Measurements from ENCODE around the gene PCDH9.

The PCDH9 gene

DNA sequence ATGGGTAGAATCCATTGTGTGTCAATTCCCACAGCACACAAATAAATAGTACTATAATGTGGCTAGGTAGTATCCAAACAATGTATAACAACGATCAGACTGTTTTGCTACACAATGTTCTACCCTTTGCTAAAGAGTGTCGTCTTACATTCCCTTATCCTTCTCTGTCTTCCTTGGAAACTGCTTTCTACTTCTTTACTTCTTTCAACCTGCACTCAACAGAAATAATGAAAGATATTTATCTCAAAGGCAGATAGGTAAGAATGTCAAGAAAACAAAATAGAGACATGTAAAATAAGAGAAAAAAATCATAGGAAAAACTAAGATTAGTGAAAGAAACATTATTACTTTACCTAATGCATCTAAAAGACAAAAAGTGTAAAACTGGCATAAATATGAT, 814.7 kb downstream of the PCDH9 start:
- no peak for DNase-seq

GRCh38 chr13:66414066-66414800, 815.9 kb downstream of the PCDH9 start:
- no peak for DNase-seq

- DNase-seq: no peak
Observed at GRCh38 chr13:66410314-66410713, 819.8 kb downstream of the PCDH9 start.

GRCh38 chr13:66409542-66409941, 820.6 kb downstream of the PCDH9 start:
- no peak for DNase-seq

DNA sequence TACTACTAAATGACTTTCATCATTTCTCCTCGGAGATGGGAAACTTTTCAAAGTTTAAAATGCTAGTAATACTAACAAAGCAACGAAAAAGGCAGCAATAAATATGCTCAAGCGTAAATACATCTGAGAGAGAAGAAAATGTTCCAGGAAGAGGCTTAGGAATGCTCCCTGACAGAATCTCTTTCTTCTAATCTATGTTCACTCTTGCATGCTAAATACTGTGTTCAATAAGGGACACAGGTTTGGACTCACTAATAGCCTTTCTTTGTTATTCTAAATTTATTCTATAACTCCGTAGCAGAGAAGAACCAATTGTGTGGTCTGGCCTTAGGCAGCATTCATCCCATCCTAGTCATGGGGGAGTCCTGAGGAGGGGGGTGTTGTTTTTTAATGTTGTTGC, 823.0 kb downstream of the PCDH9 start:
- no peak for DNase-seq

DNA sequence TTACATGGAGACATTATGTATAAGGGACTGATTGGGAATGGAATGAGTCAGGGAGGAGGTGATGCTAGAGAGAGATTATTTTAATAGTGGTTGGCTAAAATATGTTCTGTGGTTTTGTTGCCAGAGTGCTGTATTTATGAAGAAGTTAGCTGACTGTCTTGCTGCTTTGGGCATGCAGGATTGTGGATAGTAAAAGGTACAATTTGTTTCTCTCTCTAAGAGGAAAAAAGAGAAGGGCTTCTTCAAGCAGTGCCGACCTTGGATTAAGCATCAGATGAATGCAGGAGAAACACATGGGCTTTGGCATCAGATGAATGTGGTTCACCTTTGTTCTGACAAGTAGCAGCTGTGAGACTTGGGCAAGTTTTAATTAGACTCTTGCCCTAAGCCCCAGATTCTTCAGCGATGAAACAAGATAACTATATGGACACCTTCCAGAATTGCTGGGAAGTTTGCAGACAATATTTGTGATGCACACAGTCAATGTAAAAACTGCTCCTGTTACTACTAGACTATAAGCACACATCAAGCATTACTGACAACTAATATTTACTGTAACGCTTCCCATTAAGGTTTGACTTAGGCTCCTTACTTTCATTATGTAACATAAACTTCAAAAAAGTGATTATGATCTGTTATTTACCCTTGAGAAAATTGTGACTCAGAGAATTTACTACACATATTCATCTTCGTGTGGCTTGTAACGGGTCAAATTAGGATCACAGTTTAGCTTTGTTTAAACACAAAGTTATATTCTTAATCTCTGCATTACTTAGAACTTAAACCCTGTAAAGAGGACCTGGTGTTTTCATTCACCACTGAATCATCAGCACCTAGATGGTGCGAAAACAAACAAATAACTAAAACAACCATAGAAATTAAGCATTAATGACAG, 824.0 kb downstream of the PCDH9 start:
- DNase-seq: no peak

GRCh38 chr13:66402546-66402945, 827.6 kb downstream of the PCDH9 start:
- no peak for DNase-seq

DNA sequence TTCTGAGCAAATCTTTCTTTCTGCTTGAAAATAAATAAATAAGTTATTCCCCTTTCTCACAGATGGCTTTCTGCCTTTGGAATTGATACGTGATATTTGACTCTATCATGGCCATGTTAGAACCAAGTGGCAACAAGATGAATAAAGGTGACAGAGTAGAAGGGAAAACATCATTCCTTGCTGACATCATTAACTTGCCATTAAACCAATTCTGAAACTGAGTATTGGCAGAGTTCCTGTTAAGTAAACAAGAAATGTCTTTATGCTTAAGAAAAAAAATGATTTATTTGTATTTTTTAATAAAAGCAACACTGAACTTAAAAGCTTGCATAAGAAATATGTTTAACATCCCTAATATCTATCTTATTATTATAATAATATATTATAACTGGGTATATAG, 828.1 kb downstream of the PCDH9 start:
- no peak for DNase-seq

DNA sequence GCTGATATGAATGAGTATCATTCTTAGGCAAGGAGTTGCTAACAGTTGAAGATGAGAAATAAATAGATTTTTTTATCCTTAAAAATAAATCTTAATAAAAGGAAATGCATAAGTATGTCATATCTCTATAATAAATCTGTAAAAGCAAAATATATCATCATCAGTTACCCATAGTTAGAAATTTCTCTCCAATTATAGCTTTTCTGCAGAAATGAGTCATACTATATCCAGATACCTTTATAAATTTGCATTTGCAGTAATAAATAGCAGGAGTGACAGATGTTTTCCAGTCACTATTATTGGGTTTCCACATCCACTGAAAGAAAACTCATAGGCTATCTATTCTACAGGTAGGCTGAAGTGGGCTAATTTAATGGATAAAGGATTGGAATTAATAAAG, 829.8 kb downstream of the PCDH9 start:
- no peak for DNase-seq

DNA sequence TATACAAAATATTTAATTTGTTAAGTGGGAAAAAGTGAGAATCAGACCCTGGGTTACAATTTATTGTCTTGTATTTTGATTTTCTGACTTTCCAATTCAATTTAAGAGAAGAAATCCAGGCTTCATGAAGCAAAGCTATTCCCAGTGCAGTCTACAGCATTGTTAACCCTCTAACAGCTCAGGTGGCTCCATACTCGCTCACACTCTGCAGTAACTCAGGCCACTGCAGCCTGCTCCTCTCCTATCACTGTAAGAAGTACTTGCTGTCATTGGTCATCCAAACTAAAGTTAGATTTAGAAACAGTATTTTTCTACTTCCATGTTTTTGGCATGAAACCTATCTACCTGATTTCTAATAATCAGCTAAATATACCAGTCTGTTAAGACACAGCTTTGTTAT, 830.3 kb downstream of the PCDH9 start:
- DNase-seq: no peak

DNA sequence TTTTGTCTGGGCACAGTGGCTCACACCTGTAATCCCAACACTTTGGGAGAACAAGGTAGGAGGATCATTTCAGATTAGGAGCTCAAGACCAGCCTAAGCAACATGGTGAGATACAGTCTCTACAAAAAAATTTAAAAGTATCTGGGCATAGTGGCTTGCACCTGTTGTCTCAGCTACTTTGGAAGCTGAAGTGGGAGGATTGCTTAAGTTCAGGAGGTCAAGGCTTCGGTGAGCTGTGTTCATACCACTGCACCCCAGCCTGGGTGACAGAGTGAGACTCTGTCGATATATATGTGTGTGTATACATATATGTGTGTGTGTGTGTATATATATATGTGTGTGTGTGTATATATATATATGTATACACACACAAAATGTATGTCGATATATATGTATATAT, 833.0 kb downstream of the PCDH9 start:
- no peak for DNase-seq

DNA sequence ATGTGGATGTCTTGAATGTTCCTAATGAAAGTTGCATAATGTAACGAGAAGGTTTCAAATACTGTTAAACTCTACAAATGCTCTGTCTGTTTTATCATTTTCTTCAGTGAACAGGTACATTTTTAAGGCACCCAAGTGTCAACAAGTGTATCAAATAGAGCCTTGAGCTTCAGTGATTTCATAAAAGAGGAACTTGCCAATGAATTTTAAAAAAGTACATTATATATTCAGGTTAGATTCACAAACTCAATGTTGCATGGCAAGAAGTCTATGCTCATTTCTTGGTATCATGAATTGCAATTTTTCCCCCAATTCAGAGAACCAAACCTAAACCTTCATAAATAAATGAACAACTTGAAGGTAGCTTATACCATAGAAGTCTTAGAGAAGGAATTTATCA, 838.8 kb downstream of the PCDH9 start:
- DNase-seq: no peak

GRCh38 chr13:66378894-66379293, 851.2 kb downstream of the PCDH9 start:
- DNase-seq: no peak

GRCh38 chr13:66377569-66377968, 852.6 kb downstream of the PCDH9 start:
- no peak for DNase-seq

GRCh38 chr13:66375756-66376155, 854.4 kb downstream of the PCDH9 start:
- no peak for DNase-seq

DNA sequence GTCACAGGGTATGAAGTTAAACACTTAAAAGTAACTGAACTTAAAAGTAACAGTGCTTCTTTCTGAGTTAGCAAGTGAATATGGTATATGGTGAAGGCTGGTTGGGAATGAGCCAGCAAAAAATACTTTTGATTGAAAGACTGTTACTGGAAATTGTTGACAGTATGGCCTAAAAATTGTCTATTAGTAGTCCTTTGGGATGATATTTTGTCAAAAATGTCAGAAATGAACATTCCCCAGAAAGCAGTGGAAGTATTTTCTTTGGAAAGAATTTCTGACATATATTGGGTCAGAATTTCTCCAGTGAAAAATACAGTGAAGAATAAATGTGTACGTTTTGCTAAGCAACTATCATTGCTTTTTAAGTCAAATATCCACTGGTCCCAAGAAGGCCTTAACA, 860.5 kb downstream of the PCDH9 start:
- no peak for DNase-seq

DNA sequence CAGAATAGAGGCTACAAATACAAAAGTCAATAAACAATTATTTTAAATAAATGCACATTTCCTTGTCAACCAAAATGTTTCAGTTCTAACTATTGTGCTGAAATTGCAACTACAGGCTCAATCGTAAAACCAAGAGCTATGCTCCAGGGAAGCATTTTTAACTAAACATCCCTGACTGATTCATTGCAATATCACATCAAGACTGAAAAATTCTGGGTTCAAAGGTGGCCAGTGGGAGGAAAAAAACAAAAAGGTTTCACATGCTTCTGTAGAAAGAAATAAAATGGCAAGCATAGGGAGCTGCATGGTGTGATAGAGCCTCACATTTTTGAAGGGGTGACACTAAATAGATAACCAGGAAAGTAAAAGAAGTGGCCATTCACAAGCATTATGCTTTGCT, 862.8 kb downstream of the PCDH9 start:
- no peak for DNase-seq

DNA sequence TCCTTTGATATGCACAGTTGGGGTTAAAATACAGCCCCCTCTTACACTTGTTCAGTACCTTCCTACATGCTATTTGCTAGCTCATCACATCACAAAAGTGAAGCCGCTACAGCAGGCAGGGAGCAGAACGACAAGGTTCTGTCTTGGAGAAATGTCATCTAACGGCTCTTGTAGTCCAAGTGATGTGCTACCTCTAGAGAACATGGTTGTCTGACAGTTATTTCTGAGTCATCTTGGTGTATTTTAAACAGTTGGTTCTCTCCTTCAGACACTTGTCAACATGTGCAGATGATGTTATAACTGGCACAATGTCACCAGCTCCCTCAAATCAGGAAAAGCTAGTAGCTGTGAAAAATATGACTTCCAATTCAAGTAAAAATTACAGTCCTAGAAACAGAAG, 865.0 kb downstream of the PCDH9 start:
- no peak for DNase-seq

- no peak for DNase-seq
Observed at GRCh38 chr13:66364346-66364745, 865.8 kb downstream of the PCDH9 start.

GRCh38 chr13:66362485-66362884, 867.7 kb downstream of the PCDH9 start:
- no peak for DNase-seq

- no peak for DNase-seq
Observed at GRCh38 chr13:66359910-66360552, 870.1 kb downstream of the PCDH9 start.

DNA sequence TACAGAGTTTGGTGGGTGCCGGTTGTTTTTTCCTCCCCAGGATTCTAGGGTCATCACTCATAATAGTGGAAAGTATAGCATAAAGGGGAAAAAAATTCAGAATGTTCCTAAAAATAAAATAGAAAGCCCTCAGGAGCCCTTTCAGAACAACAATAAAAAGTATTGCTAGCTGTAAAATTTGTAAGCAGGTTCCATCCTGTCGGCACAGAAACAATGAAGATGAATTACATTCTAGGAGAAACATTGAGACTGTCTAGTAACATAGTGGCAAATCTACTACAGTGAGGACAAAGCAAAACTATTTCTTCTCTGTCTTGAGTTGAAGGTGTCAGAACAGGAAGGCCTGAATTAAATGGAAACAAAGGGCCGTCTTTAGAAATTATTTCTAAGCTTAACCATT, 870.7 kb downstream of the PCDH9 start:
- DNase-seq: no peak

DNA sequence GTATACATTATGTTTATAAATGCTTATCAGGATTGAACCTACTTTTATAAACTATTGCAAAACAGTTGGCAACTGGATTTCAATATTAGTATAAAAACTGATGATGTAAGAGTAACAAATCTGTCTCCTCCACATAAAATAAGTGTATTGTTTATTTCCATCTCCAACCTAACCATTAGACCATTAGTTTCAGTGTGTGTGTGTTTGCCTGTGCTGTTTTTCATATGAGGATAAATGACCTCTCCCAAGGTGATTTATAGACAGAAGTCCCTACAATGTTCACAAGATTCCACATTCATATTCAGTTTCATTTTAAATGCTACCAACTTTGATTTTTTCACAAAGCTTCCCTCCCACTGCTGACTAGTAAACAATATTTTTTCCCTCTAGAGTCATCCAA, 871.6 kb downstream of the PCDH9 start:
- no peak for DNase-seq

- DNase-seq: no peak
Observed at GRCh38 chr13:66357463-66357862, 872.7 kb downstream of the PCDH9 start.

Data from activated CD4-positive, alpha-beta T cell treated with anti-CD3 and anti-CD28 coated beads, Interleukin-2, amount 50 U/mL, for 4 hours (primary cell).